ENCODE results near the gene IP6K1. TPM values are rescaled to one million over a fixed set of nuclear protein-coding genes. Genes with fewer than 3 reads are reported as not detected.

The IP6K1 gene
- total RNA-seq, 1 experiment from 2014 or later = 30.6 TPM

- Histone ChIP-seq H3K79me2 (ENCODE audit: insufficient read depth, low read length) (peaks cover 18% of the 10 kb centered on the region), H3K4me1 (ENCODE audit: control insufficient read depth in 1 of 2, insufficient read depth in 2 of 2, low read length in 2 of 2) (peaks cover 13 to 37% of the 10 kb centered on the region in 2 experiments; a peak in 3 of 4 replicates), H3K27ac (ENCODE audit: low read depth, low read length) (no peak overlapping the region), H4K20me1 (ENCODE audit: insufficient read depth) (no peaks in the 10 kb centered on the region), H3K9me3 (ENCODE audit: control insufficient read depth in 1 of 2, insufficient read depth in 1 of 2, low read depth in 1 of 2, low read length in 2 of 2) (no peaks in the 10 kb centered on the region), H3K36me3 (ENCODE audit: control insufficient read depth in 1 of 2, insufficient read depth in 2 of 2, low read length in 2 of 2) (peaks cover 3 to 24% of the 10 kb centered on the region in 2 experiments; a peak in 2 of 4 replicates), H2AFZ (ENCODE audit: low read depth, low read length, poor library complexity, severe bottlenecking) (no peak overlapping the region), H3K9ac (ENCODE audit: low read length) (no peak overlapping the region), H3K4me3 (replicated peaks in 1 of 2; ENCODE audit: low read depth in 1 of 2, low read length in 2 of 2) (no peak overlapping the region), H3K9me2 (ENCODE audit: insufficient read depth) (no peaks in the 10 kb centered on the region), H3K27me3 (ENCODE audit: insufficient read depth, low read length) (no peaks in the 10 kb centered on the region), H3K4me2 (ENCODE audit: low read length) (no peak overlapping the region)
- ATAC-seq = no peak
- ChIA-PET POLR2A (no interaction called here), RAD21 (ENCODE audit: low non-redundant PET in 1 of 2, low total read pairs in 2 of 2, uncharacterized antibody in 2 of 2, unreplicated experiment in 2 of 2) (no interaction called here), CTCF (no interaction called here)
- BruUV-seq (replicated peaks) = no TSS peak
- intact Hi-C loops (cut with micrococcal nuclease) = loop anchor here (5.0 kb wide), 1 partner anchor 116 kb away; no protein-coding TSS in a partner anchor
- TF ChIP-seq TCF7L2 (IDR thresholded peaks at IDR 0.05; ENCODE audit: borderline replicate concordance, extremely low read depth, insufficient read depth, insufficient read length) = no peak
- no peak for TF ChIP-seq YY1 (IDR thresholded peaks at IDR 0.05; ENCODE audit: extremely low read depth, insufficient replicate concordance, low read depth, low read length)
- TF ChIP-seq ZFX (IDR thresholded peaks at IDR 0.05) = no peak
- no peak for TF ChIP-seq EZH2phosphoT487 (IDR thresholded peaks at IDR 0.05; ENCODE audit: borderline replicate concordance)
- no peak for TF ChIP-seq CBX3 (IDR thresholded peaks at IDR 0.05; ENCODE audit: low read depth)
- no peak for TF ChIP-seq CTCF (IDR thresholded peaks at IDR 0.05 in 2 of 3, conservative IDR thresholded peaks at IDR 0.05 in 1 of 3; ENCODE audit: borderline replicate concordance in 1 of 3, insufficient read depth in 1 of 3, low read depth in 2 of 3, low read length in 2 of 3)
- TF ChIP-seq SP1 (IDR thresholded peaks at IDR 0.05; ENCODE audit: low read depth) = no peak
- TF ChIP-seq, protein P1, sequence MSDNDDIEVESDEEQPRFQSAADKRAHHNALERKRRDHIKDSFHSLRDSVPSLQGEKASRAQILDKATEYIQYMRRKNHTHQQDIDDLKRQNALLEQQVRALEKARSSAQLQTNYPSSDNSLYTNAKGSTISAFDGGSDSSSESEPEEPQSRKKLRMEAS (IDR thresholded peaks at IDR 0.05) = no peak
- no peak for TF ChIP-seq POLR2AphosphoS5 (IDR thresholded peaks at IDR 0.05; ENCODE audit: low read depth, low read length)
- no peak for TF ChIP-seq ZBTB33 (IDR thresholded peaks at IDR 0.05; ENCODE audit: extremely low read depth, insufficient replicate concordance, low read length)
- TF ChIP-seq JUND (IDR thresholded peaks at IDR 0.05) = no peak
- TF ChIP-seq, protein P2, sequence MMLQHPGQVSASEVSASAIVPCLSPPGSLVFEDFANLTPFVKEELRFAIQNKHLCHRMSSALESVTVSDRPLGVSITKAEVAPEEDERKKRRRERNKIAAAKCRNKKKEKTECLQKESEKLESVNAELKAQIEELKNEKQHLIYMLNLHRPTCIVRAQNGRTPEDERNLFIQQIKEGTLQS (IDR thresholded peaks at IDR 0.05) = no peak
- no peak for TF ChIP-seq RAD21 (IDR thresholded peaks at IDR 0.05; ENCODE audit: low read depth)
- DNase-seq (ENCODE audit: low read depth, low spot score) = no peak
These were observed 64.8 kb downstream of the IP6K1 start for GRCh38 chr3:49721596-49721895.
